Ovary (tissue), 9 donors: ENCODE measurements around the gene ECSIT. TPM values are rescaled to one million over a fixed set of nuclear protein-coding genes. Genes with fewer than 3 reads are reported as not detected.

ENCODE experiments used
- DNase-seq, 5 donors: peaks; one replicate each; pipeline ENCODE4 v3.0.0-alpha.2; 2019 to 2020
- H3K27ac ChIP-seq, 2 donors: fragments of 200-600 bp; one replicate each; pipeline versions ENCODE4 v1.5.1 to v1.8.0; 2019 to 2022
- H3K27me3 ChIP-seq: fragments of 200-600 bp; one replicate; pipeline ENCODE4 v1.8.0; 2022
- H3K36me3 ChIP-seq: fragments of 200-600 bp; sonication (generic); one replicate; pipeline ENCODE4 v1.5.1; 2019
- H3K4me1 ChIP-seq: one replicate; pipeline ENCODE4 v1.8.1; 2013; ENCODE audit warnings: mild to moderate bottlenecking, moderate library complexity; ENCODE audit not compliant: insufficient read depth
- H3K4me3 ChIP-seq: fragments of 200-600 bp; sonication (generic); one replicate; pipeline ENCODE4 v1.5.1; 2017
- H3K9me3 ChIP-seq, 2 donors: fragments of 200-600 bp in 1 of 2; sonication (generic) in 1 of 2; one replicate each; pipeline versions ENCODE4 v1.5.1 to v1.8.1; 2013 to 2019; ENCODE audit warnings: mild to moderate bottlenecking in 1 of 2, moderate library complexity in 1 of 2
- EP300 ChIP-seq: sonication (generic); formaldehyde crosslinking; IDR thresholded peaks from one replicate; pipeline ENCODE4 v1.6.1; 2017; ENCODE audit warnings: antibody characterized with exemption
- POLR2A ChIP-seq: fragments of 450-650 bp; IDR thresholded peaks from one replicate; pipeline ENCODE4 v1.6.1; 2017; ENCODE audit warnings: antibody characterized with exemption, mild to moderate bottlenecking, moderate library complexity
- WGBS, 3 donors: extraction: QIAGEN DNeasy Blood & Tissue Kit in 1 of 3; methylation state at CpG; one replicate each; pipeline versions ENCODE4 v1.1.5 to v1.1.7; 2013 to 2017; 5-methylcytosine and 5-hydroxymethylcytosine counted together
- intact Hi-C, 4 donors: fragments of 100-400 bp; cut with DNase I; formaldehyde crosslinking; loops; one replicate each; pipeline versions ENCODE4 v1.11.0 to v1.15.1; 2022 to 2023
- polyA plus RNA-seq, 2 donors: library from polyadenylated mRNA; stranded (reverse); fragments of 200-250 nt in 1 of 2; fragments of 350-450 nt in 1 of 2; fragmentation: Illumina TruSeq in 1 of 2; extraction: RNeasy Lipid Tissue Mini Kit (QIAGEN cat#74804) in 1 of 2; gene quantifications; one replicate each; pipeline ENCODE4 v1.2.3, GENCODE V29; 2013 to 2014
- total RNA-seq, 7 donors: library from RNA; depleted of rRNA in 2 of 7; stranded (reverse); fragments of >200 nt in 2 of 7; fragmentation: NEBNext Ultra II Directional in 3 of 7; extraction: Animal tissue kit (Norgen Biotek cat#: 25700) in 3 of 7; gene quantifications; one replicate each; pipeline versions ENCODE4 v1.1.0 to v1.2.4, GENCODE V29; 2016 to 2023
- TF ChIP-seq, protein P1 (sequence below), 3 donors: fragments of 450-650 bp in 2 of 3; fragments of 200-600 bp in 1 of 3; IDR thresholded peaks; one replicate each; pipeline versions ENCODE4 v1.5.1 to v1.8.0; 2016 to 2022; ENCODE audit warnings: antibody characterized with exemption in 3 of 3, mild to moderate bottlenecking in 1 of 3
- donor health status: DM: no; HTN: no; CAD: no; lungs with moderate emphysema.
- donor health status: DM: no; HTN: no; CAD: no.
- donor health status: Bipolar disorder and iron deficiency.
- donor health status: DM: yes; HTN: yes; CAD: no.
- donor health status: DM: no; HTN: no; CAD: no.
- donor health status: DM: yes; HTN: yes; CAD: no.

ECSIT gene
- total and polyA plus RNA-seq, 9 donors = 16.3 to 84.8 (median 58.2) TPM

DNA sequence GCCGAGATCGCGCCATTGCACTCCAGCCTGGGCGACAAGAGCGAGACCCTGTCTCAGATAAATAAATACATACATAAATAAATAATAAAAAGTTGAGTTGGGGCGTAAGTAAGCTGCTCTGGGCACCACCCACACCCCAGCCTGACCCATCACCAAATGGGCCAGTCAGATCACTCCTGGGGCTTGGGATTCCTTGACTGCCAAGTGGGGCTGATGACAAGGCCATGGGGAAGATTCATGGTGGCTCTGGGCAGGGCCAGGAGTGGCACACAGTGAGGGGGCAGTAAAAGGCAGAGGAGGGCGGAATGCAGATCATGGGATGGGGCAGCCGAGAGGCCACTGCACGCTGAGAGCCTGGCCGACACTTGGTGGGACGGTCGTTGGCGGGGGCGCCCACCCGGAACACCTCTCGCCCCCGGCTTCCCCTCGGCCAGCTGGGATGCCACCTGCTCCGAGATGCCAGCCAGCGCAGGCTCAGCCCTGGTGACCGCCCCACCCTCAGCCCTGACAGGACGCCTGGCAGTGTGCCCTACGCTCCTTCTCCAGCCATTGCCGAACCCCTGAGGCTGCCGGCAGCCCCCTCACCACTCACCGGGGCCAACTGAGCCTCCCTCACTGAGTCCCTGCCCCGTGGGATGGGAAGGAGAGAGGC, 34.2 kb downstream of the ECSIT start:
- no peak overlapping the region for H3K4me3 ChIP-seq
- H3K27ac ChIP-seq = no peak overlapping the region
- no peak for DNase-seq
- H3K27me3 ChIP-seq = no peaks in the 10 kb centered on the region
- no peaks in the 10 kb centered on the region for H3K36me3 ChIP-seq
- WGBS, 3 donors = 89 to 91% (median 90%) methylated on average over 27 of the region's 27 CpGs
- H3K9me3 ChIP-seq = no peaks in the 10 kb centered on the region
- intact Hi-C loops = loop anchor here in 3 of 4 donors (5.0 to 10.0 kb wide), 2 partner anchors 90 to 93 kb away; no protein-coding TSS in a partner anchor
- no peaks in the 10 kb centered on the region for H3K4me1 ChIP-seq
- TF ChIP-seq, protein P1, sequence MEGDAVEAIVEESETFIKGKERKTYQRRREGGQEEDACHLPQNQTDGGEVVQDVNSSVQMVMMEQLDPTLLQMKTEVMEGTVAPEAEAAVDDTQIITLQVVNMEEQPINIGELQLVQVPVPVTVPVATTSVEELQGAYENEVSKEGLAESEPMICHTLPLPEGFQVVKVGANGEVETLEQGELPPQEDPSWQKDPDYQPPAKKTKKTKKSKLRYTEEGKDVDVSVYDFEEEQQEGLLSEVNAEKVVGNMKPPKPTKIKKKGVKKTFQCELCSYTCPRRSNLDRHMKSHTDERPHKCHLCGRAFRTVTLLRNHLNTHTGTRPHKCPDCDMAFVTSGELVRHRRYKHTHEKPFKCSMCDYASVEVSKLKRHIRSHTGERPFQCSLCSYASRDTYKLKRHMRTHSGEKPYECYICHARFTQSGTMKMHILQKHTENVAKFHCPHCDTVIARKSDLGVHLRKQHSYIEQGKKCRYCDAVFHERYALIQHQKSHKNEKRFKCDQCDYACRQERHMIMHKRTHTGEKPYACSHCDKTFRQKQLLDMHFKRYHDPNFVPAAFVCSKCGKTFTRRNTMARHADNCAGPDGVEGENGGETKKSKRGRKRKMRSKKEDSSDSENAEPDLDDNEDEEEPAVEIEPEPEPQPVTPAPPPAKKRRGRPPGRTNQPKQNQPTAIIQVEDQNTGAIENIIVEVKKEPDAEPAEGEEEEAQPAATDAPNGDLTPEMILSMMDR (IDR thresholded peaks at IDR 0.05) = no peak
- TF ChIP-seq POLR2A = no peak
- TF ChIP-seq EP300 = no peak

DNA sequence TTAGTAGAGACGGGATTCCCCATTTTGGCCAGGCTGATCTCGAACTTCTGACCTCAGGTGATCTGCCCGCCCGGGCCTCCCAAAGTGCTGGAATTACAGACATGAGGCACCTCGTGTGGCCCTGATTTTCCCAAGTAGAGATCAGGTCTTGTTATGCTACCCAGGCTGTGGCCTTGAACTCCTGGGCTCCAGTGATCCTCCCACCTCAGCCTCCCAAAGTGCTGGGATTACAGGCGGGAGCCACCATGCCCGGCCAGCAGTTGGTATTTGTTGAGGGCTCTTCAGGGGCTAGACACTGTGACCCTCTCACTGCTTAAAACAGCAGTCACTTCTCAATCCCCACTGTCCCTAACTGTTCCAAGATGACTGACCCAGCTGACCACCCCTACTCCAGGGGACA, 39.6 kb downstream of the ECSIT start:
- Histone ChIP-seq H3K9me3 (no peaks in the 10 kb centered on the region), H3K4me1 (no peaks in the 10 kb centered on the region), H3K27me3 (no peaks in the 10 kb centered on the region), H3K36me3 (no peaks in the 10 kb centered on the region), H3K27ac (no peak overlapping the region), H3K4me3 (no peak overlapping the region)
- 84 to 95% (median 87%) methylated on average over 7 of the region's 7 CpGs for WGBS, 3 donors
- intact Hi-C loops = loop anchor here in 2 of 4 donors (10.0 kb wide), 2 partner anchors 105 to 195 kb away; partner anchors contain the start of genes EPOR (in 1 of the 2) and TSPAN16 (in 1 of the 2)
- no peak for DNase-seq
- TF ChIP-seq, protein P1 (IDR thresholded peaks at IDR 0.05) = no peak
- no peak for TF ChIP-seq EP300
- no peak for TF ChIP-seq POLR2A

DNA sequence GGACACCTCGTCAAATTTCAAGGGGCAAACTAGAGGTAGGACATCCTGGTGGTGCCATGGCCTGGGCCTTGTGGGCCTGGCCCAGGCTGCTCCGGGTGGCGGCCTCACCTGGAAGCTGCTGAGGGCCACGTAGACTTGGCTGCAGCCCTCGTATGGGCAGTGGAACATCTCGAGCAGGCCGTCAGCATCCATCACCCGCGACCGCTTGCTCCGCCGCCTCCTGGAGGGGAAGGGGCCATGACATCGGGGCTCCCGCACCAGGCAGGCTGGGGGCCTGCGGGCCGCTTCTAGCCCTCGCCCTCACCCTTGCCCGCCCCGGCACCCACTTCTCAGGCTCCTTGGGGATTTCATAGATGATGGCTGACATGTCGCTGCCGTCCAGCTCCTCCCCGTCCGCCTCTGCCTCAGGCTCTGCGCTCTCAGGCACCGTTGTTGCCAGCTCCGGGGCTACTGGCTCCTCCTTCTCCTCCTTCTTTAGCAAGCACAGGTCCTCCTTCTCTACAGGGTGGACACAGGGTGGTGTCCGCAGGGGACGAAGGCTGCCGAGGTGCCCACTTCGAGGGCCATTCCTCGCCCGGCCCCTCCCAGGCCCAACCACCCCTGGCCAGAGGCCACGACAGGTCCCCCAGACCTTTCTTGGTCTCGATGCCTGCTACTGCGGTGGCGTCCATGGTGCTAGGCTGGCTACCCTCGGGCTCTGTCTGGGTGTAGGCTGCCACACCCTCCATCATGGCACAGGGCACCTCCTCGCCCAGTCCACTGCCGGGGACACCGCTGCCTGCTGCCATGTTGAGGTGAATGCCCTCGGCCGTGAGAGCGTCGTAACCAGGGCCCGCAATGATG, 42.1 kb downstream of the ECSIT start:
- intact Hi-C loops = loop anchor here in 2 of 4 donors (10.0 kb wide), 2 partner anchors 102 to 192 kb away; partner anchors contain the start of genes EPOR (in 1 of the 2) and TSPAN16 (in 1 of the 2)
- no peaks in the 10 kb centered on the region for H3K9me3 ChIP-seq

More for the DNA sequence above, 42.1 kb downstream of the ECSIT start:
- 89 to 93% (median 90%) methylated on average over 45 of the region's 45 CpGs for WGBS, 3 donors
- Histone ChIP-seq H3K27me3 (peaks cover 3% of the 10 kb centered on the region), H3K27ac (no peak overlapping the region), H3K4me3 (no peak overlapping the region), H3K36me3 (no peaks in the 10 kb centered on the region), H3K4me1 (peaks cover 6% of the 10 kb centered on the region)
- TF ChIP-seq POLR2A (no peak), EP300 (no peak)
- TF ChIP-seq, protein P1 (IDR thresholded peaks at IDR 0.05) = no peak
- no peak for DNase-seq
